Astrocyte (in vitro differentiated cells and primary cell): Measurements from ENCODE around the gene CIDEA. TPM values are rescaled to one million over a fixed set of nuclear protein-coding genes. Genes with fewer than 3 reads are reported as not detected.

Source experiments
- DNase-seq: peaks from one replicate; pipeline ENCODE4 v3.0.0-alpha.2; 2010; ENCODE audit warnings: low read depth
- FAIRE-seq: peaks from 2 replicates; lab custom pipeline; 2011; peaks lifted over from hg19 to GRCh38; lab: Jason Lieb, UNC
- H2AFZ ChIP-seq: 2 replicates; pipeline ENCODE4 v1.6.0; 2012; ENCODE audit warnings: low read depth, low read length, inconsistent platforms
- H3K27ac ChIP-seq: 2 replicates; pipeline ENCODE4 v1.5.1; 2011; ENCODE audit warnings: low read depth, low read length, inconsistent platforms
- H3K27me3 ChIP-seq: 2 replicates; pipeline ENCODE4 v1.6.0; 2011; ENCODE audit warnings: low read length, inconsistent platforms; ENCODE audit not compliant: insufficient read depth
- H3K36me3 ChIP-seq: 2 replicates; pipeline ENCODE4 v1.5.1; 2011; ENCODE audit warnings: low read length, inconsistent platforms; ENCODE audit not compliant: insufficient read depth
- H3K4me1 ChIP-seq: 2 replicates; pipeline ENCODE4 v1.5.1; 2011; ENCODE audit warnings: low read length, inconsistent platforms; ENCODE audit not compliant: insufficient read depth
- H3K4me2 ChIP-seq: 2 replicates; pipeline ENCODE4 v1.6.0; 2012; ENCODE audit warnings: low read length, inconsistent platforms
- H3K4me3 ChIP-seq: 2 replicates; pipeline ENCODE4 v1.5.1; 2011; ENCODE audit warnings: low read depth, mild to moderate bottlenecking, low read length, inconsistent platforms; ENCODE audit not compliant: insufficient read depth
- H3K79me2 ChIP-seq: 2 replicates; pipeline ENCODE4 v1.6.0; 2012; ENCODE audit warnings: mild to moderate bottlenecking, low read length, inconsistent platforms; ENCODE audit not compliant: insufficient read depth
- H3K9ac ChIP-seq: 2 replicates; pipeline ENCODE4 v1.6.0; 2012; ENCODE audit warnings: mild to moderate bottlenecking, low read length, inconsistent platforms
- H3K9me3 ChIP-seq: 2 replicates; pipeline ENCODE4 v1.5.1; 2012; ENCODE audit warnings: low read depth, mild to moderate bottlenecking, low read length, inconsistent platforms; ENCODE audit not compliant: insufficient read depth
- H4K20me1 ChIP-seq: 2 replicates; pipeline ENCODE4 v1.6.0; 2012; ENCODE audit warnings: low read length, inconsistent platforms; ENCODE audit not compliant: insufficient read depth
- H3K27ac Mint-ChIP-seq: one replicate; pipeline ENCODE4 v1.8.0; 2021; ENCODE audit warnings: mild to moderate bottlenecking, mixed read lengths; ENCODE audit not compliant: unreplicated experiment
- H3K27me3 Mint-ChIP-seq: one replicate; pipeline ENCODE4 v1.8.0; 2021; ENCODE audit warnings: low read depth, mixed read lengths; ENCODE audit not compliant: unreplicated experiment
- H3K36me3 Mint-ChIP-seq: one replicate; pipeline ENCODE4 v1.8.0; 2021; ENCODE audit warnings: low read depth, mixed read lengths; ENCODE audit not compliant: unreplicated experiment
- H3K4me1 Mint-ChIP-seq: one replicate; pipeline ENCODE4 v1.8.0; 2021; ENCODE audit warnings: low read depth, mixed read lengths; ENCODE audit not compliant: unreplicated experiment
- H3K4me3 Mint-ChIP-seq: one replicate; pipeline ENCODE4 v1.8.0; 2021; ENCODE audit warnings: mild to moderate bottlenecking, moderate library complexity, mixed read lengths; ENCODE audit not compliant: unreplicated experiment
- H3K9me3 Mint-ChIP-seq: one replicate; pipeline ENCODE4 v1.8.0; 2021; ENCODE audit warnings: mild to moderate bottlenecking, mixed read lengths; ENCODE audit not compliant: unreplicated experiment
- EZH2 ChIP-seq: IDR thresholded peaks from 2 replicates; pipeline ENCODE4 v1.6.1; 2012; ENCODE audit warnings: mild to moderate bottlenecking, low read length, inconsistent platforms; ENCODE audit not compliant: insufficient read depth
- total RNA-seq: library from RNA; stranded (reverse); gene quantifications from 2 replicates; pipeline ENCODE4 v1.2.1, GENCODE V29; 2021
- TF ChIP-seq, protein P1 (sequence below): IDR thresholded peaks from 2 replicates; pipeline ENCODE4 v1.5.1; 2011; ENCODE audit warnings: low read depth, mild to moderate bottlenecking, inconsistent platforms, low read length, moderate library complexity; ENCODE audit not compliant: insufficient read depth

Gene CIDEA
- total RNA-seq, 1 donor from 2014 or later: 0.43 TPM

DNA sequence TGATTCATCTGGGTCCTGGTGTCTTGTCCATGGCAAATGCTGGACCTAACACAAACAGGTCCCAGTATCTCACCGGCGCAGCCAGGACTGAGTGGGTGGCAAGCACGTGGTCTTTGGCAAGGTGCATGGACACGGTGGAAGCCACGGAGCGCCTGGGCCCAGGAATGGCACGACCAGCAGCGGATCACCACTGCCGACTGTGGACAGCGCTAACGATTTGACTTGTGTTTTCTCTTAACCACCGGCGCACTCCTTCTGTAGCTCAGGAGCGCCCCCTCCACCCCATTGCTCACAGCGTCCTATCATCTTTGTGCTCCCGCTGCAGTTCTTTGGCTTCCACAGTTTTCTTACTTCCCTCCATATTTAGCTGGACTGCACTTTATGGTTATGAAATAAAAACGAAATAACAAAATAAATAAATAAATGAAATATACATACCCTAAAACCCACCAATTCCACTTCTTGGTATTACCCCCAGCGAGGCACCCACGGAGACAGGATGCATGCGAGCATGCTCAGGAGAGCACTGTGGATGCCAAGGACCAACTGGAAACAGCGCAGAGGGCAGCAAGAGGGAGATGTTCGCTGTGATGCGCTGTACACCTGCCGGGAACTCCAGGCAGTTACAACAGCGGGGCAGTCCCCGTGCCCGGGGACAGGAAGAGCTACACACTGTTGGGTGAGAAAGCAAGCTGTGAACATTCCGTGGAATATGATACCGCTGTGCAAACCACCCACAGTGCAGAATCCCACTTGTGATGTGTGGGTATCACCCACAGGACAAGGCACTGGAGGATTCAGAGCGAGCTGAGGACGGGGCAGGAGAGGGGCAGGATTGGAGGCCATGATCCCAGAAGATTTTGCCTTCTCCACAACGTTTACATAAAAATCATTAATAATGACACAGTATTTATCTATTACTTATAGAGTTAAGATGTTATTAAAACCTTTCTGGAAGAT lies 7.0 kb upstream of the CIDEA start:
- H3K4me3 Mint-ChIP-seq: no peak overlapping the region
- peaks cover 3% of the 10 kb centered on the region for H3K4me1 Mint-ChIP-seq
- no peaks in the 10 kb centered on the region for H3K4me1 ChIP-seq
- H3K9ac ChIP-seq: no peak overlapping the region
- H3K27me3 ChIP-seq: peaks cover 20% of the 10 kb centered on the region
- DNase-seq: no peak
- H3K79me2 ChIP-seq: no peaks in the 10 kb centered on the region
- H3K27me3 Mint-ChIP-seq: peaks cover 39% of the 10 kb centered on the region
- TF ChIP-seq EZH2: no peak
- TF ChIP-seq, protein P1, sequence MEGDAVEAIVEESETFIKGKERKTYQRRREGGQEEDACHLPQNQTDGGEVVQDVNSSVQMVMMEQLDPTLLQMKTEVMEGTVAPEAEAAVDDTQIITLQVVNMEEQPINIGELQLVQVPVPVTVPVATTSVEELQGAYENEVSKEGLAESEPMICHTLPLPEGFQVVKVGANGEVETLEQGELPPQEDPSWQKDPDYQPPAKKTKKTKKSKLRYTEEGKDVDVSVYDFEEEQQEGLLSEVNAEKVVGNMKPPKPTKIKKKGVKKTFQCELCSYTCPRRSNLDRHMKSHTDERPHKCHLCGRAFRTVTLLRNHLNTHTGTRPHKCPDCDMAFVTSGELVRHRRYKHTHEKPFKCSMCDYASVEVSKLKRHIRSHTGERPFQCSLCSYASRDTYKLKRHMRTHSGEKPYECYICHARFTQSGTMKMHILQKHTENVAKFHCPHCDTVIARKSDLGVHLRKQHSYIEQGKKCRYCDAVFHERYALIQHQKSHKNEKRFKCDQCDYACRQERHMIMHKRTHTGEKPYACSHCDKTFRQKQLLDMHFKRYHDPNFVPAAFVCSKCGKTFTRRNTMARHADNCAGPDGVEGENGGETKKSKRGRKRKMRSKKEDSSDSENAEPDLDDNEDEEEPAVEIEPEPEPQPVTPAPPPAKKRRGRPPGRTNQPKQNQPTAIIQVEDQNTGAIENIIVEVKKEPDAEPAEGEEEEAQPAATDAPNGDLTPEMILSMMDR: peak; percentile 33
- no peak overlapping the region for H3K4me3 ChIP-seq
- H3K36me3 ChIP-seq: no peaks in the 10 kb centered on the region
- H3K4me2 ChIP-seq: no peak overlapping the region
- no peak overlapping the region for H3K27ac Mint-ChIP-seq
- no peaks in the 10 kb centered on the region for H3K9me3 Mint-ChIP-seq
- H3K27ac ChIP-seq: no peak overlapping the region
- H2AFZ ChIP-seq: no peak overlapping the region
- no peak for FAIRE-seq
- H3K9me3 ChIP-seq: no peaks in the 10 kb centered on the region
- no peaks in the 10 kb centered on the region for H3K36me3 Mint-ChIP-seq
- no peaks in the 10 kb centered on the region for H4K20me1 ChIP-seq

DNA sequence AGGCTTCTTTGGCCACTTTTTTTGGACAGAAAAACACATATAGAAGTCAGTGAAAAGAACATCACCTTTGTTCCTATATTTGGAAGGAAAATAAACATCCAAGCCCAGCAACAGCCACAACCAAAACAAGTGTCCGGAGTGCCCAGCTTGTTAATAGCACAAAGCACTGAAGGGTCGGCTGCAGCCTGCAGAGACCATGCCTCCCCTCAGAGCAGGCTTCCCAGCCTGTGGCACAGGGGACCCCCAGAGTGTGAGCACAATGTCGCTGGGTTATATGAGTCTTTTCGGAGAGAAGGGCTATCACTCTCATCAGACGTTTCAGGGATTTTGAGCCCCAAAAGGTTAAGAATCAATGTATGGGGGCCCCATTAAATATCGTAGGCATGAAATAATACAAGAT lies 6.2 kb upstream of the CIDEA start:
- Mint-ChIP-seq H3K36me3 (no peaks in the 10 kb centered on the region), H3K27ac (no peak overlapping the region), H3K9me3 (no peaks in the 10 kb centered on the region), H3K4me3 (no peak overlapping the region), H3K4me1 (no peaks in the 10 kb centered on the region), H3K27me3 (peaks cover 44% of the 10 kb centered on the region)
- Histone ChIP-seq H3K27ac (no peak overlapping the region), H3K4me3 (no peak overlapping the region), H3K4me1 (no peaks in the 10 kb centered on the region), H3K36me3 (no peaks in the 10 kb centered on the region), H3K9me3 (no peaks in the 10 kb centered on the region), H3K4me2 (no peak overlapping the region), H3K79me2 (no peaks in the 10 kb centered on the region), H4K20me1 (no peaks in the 10 kb centered on the region), H3K9ac (no peak overlapping the region), H2AFZ (no peak overlapping the region), H3K27me3 (peaks cover 24% of the 10 kb centered on the region)
- no peak for TF ChIP-seq EZH2
- TF ChIP-seq, protein P1: no peak
- FAIRE-seq (no peak), DNase-seq (no peak)
